Measurements from ENCODE around the gene SPTBN1. TPM values are rescaled to one million over a fixed set of nuclear protein-coding genes. Genes with fewer than 3 reads are reported as not detected.

The SPTBN1 gene
- total RNA-seq, 2 experiments from 2014 or later: 132 to 183 TPM

- no peaks in the 10 kb centered on the region for H3K9me2 ChIP-seq (ENCODE audit: insufficient read depth, low read length)
- no peak overlapping the region for H2AFZ ChIP-seq (ENCODE audit: low read length)
- H3K4me1 ChIP-seq (ENCODE audit: insufficient read depth, low read length, poor library complexity, severe bottlenecking): peaks cover 28% of the 10 kb centered on the region
- TF ChIP-seq EZH2phosphoT487 (IDR thresholded peaks at IDR 0.05; ENCODE audit: borderline replicate concordance, low read depth, low read length): no peak
- TF ChIP-seq, protein P1, sequence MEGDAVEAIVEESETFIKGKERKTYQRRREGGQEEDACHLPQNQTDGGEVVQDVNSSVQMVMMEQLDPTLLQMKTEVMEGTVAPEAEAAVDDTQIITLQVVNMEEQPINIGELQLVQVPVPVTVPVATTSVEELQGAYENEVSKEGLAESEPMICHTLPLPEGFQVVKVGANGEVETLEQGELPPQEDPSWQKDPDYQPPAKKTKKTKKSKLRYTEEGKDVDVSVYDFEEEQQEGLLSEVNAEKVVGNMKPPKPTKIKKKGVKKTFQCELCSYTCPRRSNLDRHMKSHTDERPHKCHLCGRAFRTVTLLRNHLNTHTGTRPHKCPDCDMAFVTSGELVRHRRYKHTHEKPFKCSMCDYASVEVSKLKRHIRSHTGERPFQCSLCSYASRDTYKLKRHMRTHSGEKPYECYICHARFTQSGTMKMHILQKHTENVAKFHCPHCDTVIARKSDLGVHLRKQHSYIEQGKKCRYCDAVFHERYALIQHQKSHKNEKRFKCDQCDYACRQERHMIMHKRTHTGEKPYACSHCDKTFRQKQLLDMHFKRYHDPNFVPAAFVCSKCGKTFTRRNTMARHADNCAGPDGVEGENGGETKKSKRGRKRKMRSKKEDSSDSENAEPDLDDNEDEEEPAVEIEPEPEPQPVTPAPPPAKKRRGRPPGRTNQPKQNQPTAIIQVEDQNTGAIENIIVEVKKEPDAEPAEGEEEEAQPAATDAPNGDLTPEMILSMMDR (conservative IDR thresholded peaks at IDR 0.05; ENCODE audit: low read length): no peak
- BruUV-seq (replicated peaks): no TSS peak
- intact Hi-C loops (cut with micrococcal nuclease; ENCODE audit: unreplicated experiment): no loop called here
- no peaks in the 10 kb centered on the region for H4K20me1 ChIP-seq (ENCODE audit: insufficient read depth, low read length)
- H3K27ac ChIP-seq (ENCODE audit: low read depth, low read length, poor library complexity, severe bottlenecking): no peak overlapping the region
- no peak overlapping the region for H3K4me3 ChIP-seq (ENCODE audit: low read depth, low read length, poor library complexity, severe bottlenecking)
- H3K4me2 ChIP-seq (ENCODE audit: low read length): no peak overlapping the region
- no peak for DNase-seq (ENCODE audit: low spot score)
- POLR2A ChIA-PET: interaction anchor here (0.6 to 1.2 kb wide), 2 partner anchors 10 to 28 kb away, joined by 3 to 5 read pairs; no protein-coding TSS in a partner anchor
- H3K36me3 ChIP-seq (ENCODE audit: insufficient read depth, low read length): peaks cover 17% of the 10 kb centered on the region
- no peaks in the 10 kb centered on the region for H3K9me3 ChIP-seq (ENCODE audit: low read length)
- H3K79me2 ChIP-seq (ENCODE audit: insufficient read depth, low read depth, low read length): peaks cover 56% of the 10 kb centered on the region; the same call in 1 of the 2 replicates
- CTCF ChIA-PET (ENCODE audit: unreplicated experiment): interaction anchor here (1.1 kb wide), 1 partner anchor 12 kb away, joined by 4 read pairs; no protein-coding TSS in a partner anchor
Measured at GRCh38 chr2:54609241-54609640, 153.1 kb downstream of the SPTBN1 start.

GRCh38 chr2:54609647-54610046 is 153.5 kb downstream of the SPTBN1 start:
- ChIA-PET CTCF (ENCODE audit: unreplicated experiment) (no interaction called here), POLR2A (interaction anchor here (1.2 kb wide), 1 partner anchor 9 kb away, joined by 3 read pairs; no protein-coding TSS in a partner anchor)
- Histone ChIP-seq H3K9me3 (ENCODE audit: low read length) (no peaks in the 10 kb centered on the region), H3K36me3 (ENCODE audit: insufficient read depth, low read length) (peaks cover 19% of the 10 kb centered on the region), H3K9me2 (ENCODE audit: insufficient read depth, low read length) (no peaks in the 10 kb centered on the region), H3K4me1 (ENCODE audit: insufficient read depth, low read length, poor library complexity, severe bottlenecking) (peaks cover 24% of the 10 kb centered on the region), H4K20me1 (ENCODE audit: insufficient read depth, low read length) (no peaks in the 10 kb centered on the region), H3K4me2 (ENCODE audit: low read length) (no peak overlapping the region), H3K79me2 (ENCODE audit: insufficient read depth, low read depth, low read length) (peaks cover 54% of the 10 kb centered on the region; the same call in 1 of the 2 replicates), H2AFZ (ENCODE audit: low read length) (no peak overlapping the region), H3K27ac (ENCODE audit: low read depth, low read length, poor library complexity, severe bottlenecking) (no peak overlapping the region), H3K4me3 (ENCODE audit: low read depth, low read length, poor library complexity, severe bottlenecking) (no peak overlapping the region)
- intact Hi-C loops (cut with micrococcal nuclease; ENCODE audit: unreplicated experiment): no loop called here
- DNase-seq (ENCODE audit: low spot score): no peak
- no TSS peak for BruUV-seq (replicated peaks)
- TF ChIP-seq EZH2phosphoT487 (IDR thresholded peaks at IDR 0.05; ENCODE audit: borderline replicate concordance, low read depth, low read length): no peak
- TF ChIP-seq, protein P1 (conservative IDR thresholded peaks at IDR 0.05; ENCODE audit: low read length): no peak

GRCh38 chr2:54610700-54611099 is 154.6 kb downstream of the SPTBN1 start:
- intact Hi-C loops (cut with micrococcal nuclease; ENCODE audit: unreplicated experiment): no loop called here

More at GRCh38 chr2:54610700-54611099, 154.6 kb downstream of the SPTBN1 start:
- no peak overlapping the region for H3K4me2 ChIP-seq (ENCODE audit: low read length)
- BruUV-seq (replicated peaks): no TSS peak
- no peaks in the 10 kb centered on the region for H4K20me1 ChIP-seq (ENCODE audit: insufficient read depth, low read length)
- H3K79me2 ChIP-seq (ENCODE audit: insufficient read depth, low read depth, low read length): peaks cover 47% of the 10 kb centered on the region; the same call in 1 of the 2 replicates
- H3K4me3 ChIP-seq (ENCODE audit: low read depth, low read length, poor library complexity, severe bottlenecking): no peak overlapping the region
- DNase-seq (ENCODE audit: low spot score): no peak
- ChIA-PET POLR2A (no interaction called here), CTCF (ENCODE audit: unreplicated experiment) (no interaction called here)
- peaks cover 13% of the 10 kb centered on the region for H3K4me1 ChIP-seq (ENCODE audit: insufficient read depth, low read length, poor library complexity, severe bottlenecking)
- H2AFZ ChIP-seq (ENCODE audit: low read length): no peak overlapping the region
- no peaks in the 10 kb centered on the region for H3K9me2 ChIP-seq (ENCODE audit: insufficient read depth, low read length)
- H3K36me3 ChIP-seq (ENCODE audit: insufficient read depth, low read length): peaks cover 29% of the 10 kb centered on the region
- no peak for TF ChIP-seq EZH2phosphoT487 (IDR thresholded peaks at IDR 0.05; ENCODE audit: borderline replicate concordance, low read depth, low read length)
- TF ChIP-seq, protein P1 (conservative IDR thresholded peaks at IDR 0.05; ENCODE audit: low read length): no peak
- no peak overlapping the region for H3K27ac ChIP-seq (ENCODE audit: low read depth, low read length, poor library complexity, severe bottlenecking)
- no peaks in the 10 kb centered on the region for H3K9me3 ChIP-seq (ENCODE audit: low read length)

All from OCI-LY7 (cell line).